Left lung (tissue), 10 donors: Measurements from ENCODE around the gene RABGAP1L. TPM values are rescaled to one million over a fixed set of nuclear protein-coding genes. Genes with fewer than 3 reads are reported as not detected.
"Not testable (repeated sequence)": the region's sequence is repeated elsewhere in the genome, so short reads cannot be mapped to it uniquely, and the experiment has no call there.

Experiments
- ATAC-seq: fragments of 200-7000 bp; cut with Tn5 transposase; one replicate; pipeline ENCODE4 v1.9.1; 2020; ENCODE audit warnings: moderate library complexity
- DNase-seq, 4 donors: peaks; one replicate each; pipeline ENCODE4 v3.0.0-alpha.2; 2013 to 2020
- H3K27ac ChIP-seq, 2 donors: fragments of 200-600 bp; sonication (generic) in 1 of 2; one replicate each; pipeline versions ENCODE4 v1.5.0 to v1.8.0; 2020 to 2021
- H3K27me3 ChIP-seq, 2 donors: fragments of 200-600 bp; sonication (generic) in 1 of 2; one replicate each; pipeline versions ENCODE4 v1.5.0 to v1.8.0; 2020 to 2021
- H3K36me3 ChIP-seq, 2 donors: fragments of 200-600 bp; sonication (generic) in 1 of 2; one replicate each; pipeline versions ENCODE4 v1.5.0 to v1.8.0; 2020 to 2021
- H3K4me1 ChIP-seq, 2 donors: fragments of 200-600 bp; one replicate each; pipeline ENCODE4 v1.8.0; 2021
- H3K4me3 ChIP-seq, 2 donors: fragments of 200-600 bp; sonication (generic) in 1 of 2; one replicate each; pipeline versions ENCODE4 v1.5.0 to v1.8.0; 2020 to 2021; ENCODE audit warnings: mild to moderate bottlenecking in 1 of 2
- H3K9me3 ChIP-seq, 2 donors: fragments of 200-600 bp; sonication (generic) in 1 of 2; one replicate each; pipeline versions ENCODE4 v1.5.0 to v1.8.0; 2020 to 2021
- intact Hi-C, 2 donors: fragments of 100-400 bp; cut with DNase I; formaldehyde crosslinking; loops; one replicate each; pipeline versions ENCODE4 v1.11.2 to v1.14.2; 2022
- polyA plus RNA-seq, 6 donors: library from polyadenylated mRNA; unstranded; fragments of 120-200 nt; gene quantifications; one replicate each; pipeline ENCODE4 v1.2.1, GENCODE V29; 2013; ENCODE audit not compliant: insufficient read length in 6 of 6
- total RNA-seq, 2 donors: library from RNA; stranded (reverse); fragmentation: NEBNext Ultra II Directional; extraction: Animal tissue kit (Norgen Biotek cat#: 25700); gene quantifications; one replicate each; pipeline ENCODE4 v1.2.1, GENCODE V29; 2021
- TF ChIP-seq, protein P1 (sequence below), 2 donors: fragments of 200-600 bp; sonication (generic) in 1 of 2; IDR thresholded peaks; one replicate each; pipeline versions ENCODE4 v1.5.0 to v1.8.0; 2021; ENCODE audit warnings: antibody characterized with exemption in 2 of 2
- donor health status: DM: no; HTN: yes; CAD: no.
- donor health status: DM: no; HTN: no; CAD: no.

Gene RABGAP1L
- total and polyA plus RNA-seq, 8 donors: 40.3 to 67.3 (median 51.4) TPM

DNA sequence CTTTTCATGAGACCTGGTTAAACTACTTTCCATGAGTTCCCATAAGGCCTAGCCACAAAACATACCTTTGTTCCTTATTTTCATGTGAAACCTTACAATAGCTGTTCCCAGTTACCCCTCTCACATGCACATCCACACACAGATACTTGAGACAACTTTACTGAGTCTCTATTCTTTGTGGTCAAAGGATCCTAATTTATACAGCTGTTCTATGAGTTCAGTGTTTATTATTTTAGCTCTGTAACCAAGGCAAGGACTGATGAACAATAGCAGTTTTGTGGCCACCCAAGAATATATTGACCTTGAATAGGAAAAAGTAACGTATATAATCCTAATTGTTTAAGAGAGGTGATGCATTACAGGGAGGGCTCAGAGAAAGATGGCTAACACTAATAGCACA, 679.9 kb downstream of the RABGAP1L start:
- Histone ChIP-seq H3K27ac (no peak overlapping the region), H3K27me3 (no peaks in the 10 kb centered on the region), H3K4me1 (no peaks in the 10 kb centered on the region), H3K9me3 (no peaks in the 10 kb centered on the region), H3K36me3 (no peaks in the 10 kb centered on the region), H3K4me3 (no peak overlapping the region)
- intact Hi-C loops: no loop called here
- TF ChIP-seq, protein P1, sequence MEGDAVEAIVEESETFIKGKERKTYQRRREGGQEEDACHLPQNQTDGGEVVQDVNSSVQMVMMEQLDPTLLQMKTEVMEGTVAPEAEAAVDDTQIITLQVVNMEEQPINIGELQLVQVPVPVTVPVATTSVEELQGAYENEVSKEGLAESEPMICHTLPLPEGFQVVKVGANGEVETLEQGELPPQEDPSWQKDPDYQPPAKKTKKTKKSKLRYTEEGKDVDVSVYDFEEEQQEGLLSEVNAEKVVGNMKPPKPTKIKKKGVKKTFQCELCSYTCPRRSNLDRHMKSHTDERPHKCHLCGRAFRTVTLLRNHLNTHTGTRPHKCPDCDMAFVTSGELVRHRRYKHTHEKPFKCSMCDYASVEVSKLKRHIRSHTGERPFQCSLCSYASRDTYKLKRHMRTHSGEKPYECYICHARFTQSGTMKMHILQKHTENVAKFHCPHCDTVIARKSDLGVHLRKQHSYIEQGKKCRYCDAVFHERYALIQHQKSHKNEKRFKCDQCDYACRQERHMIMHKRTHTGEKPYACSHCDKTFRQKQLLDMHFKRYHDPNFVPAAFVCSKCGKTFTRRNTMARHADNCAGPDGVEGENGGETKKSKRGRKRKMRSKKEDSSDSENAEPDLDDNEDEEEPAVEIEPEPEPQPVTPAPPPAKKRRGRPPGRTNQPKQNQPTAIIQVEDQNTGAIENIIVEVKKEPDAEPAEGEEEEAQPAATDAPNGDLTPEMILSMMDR (IDR thresholded peaks at IDR 0.05): no peak
- ATAC-seq (no peak), DNase-seq (no peak)

DNA sequence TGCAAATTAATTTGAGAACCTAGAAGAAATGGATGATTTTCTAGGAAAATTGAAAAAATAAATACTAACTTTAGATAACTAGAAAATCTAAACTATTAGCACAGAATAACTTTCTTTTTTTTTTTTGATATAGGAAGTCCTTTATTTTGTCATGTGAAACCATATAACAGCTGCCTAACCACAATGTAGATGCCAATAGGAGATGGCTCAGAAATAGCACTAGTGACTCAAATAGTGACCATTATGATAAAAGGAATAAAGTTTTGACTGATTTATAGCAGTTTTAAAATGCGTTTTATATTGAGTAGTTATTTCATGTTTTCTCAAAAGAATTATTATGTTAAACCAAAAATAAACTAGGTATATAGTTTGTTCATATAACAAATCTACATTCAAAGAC, 682.4 kb downstream of the RABGAP1L start:
- ATAC-seq (no peak), DNase-seq (no peak)
- Histone ChIP-seq H3K36me3 (no peaks in the 10 kb centered on the region), H3K4me1 (no peaks in the 10 kb centered on the region), H3K4me3 (no peak overlapping the region), H3K27me3 (no peaks in the 10 kb centered on the region), H3K9me3 (no peaks in the 10 kb centered on the region), H3K27ac (no peak overlapping the region)
- intact Hi-C loops: no loop called here
- TF ChIP-seq, protein P1 (IDR thresholded peaks at IDR 0.05): no peak

DNA sequence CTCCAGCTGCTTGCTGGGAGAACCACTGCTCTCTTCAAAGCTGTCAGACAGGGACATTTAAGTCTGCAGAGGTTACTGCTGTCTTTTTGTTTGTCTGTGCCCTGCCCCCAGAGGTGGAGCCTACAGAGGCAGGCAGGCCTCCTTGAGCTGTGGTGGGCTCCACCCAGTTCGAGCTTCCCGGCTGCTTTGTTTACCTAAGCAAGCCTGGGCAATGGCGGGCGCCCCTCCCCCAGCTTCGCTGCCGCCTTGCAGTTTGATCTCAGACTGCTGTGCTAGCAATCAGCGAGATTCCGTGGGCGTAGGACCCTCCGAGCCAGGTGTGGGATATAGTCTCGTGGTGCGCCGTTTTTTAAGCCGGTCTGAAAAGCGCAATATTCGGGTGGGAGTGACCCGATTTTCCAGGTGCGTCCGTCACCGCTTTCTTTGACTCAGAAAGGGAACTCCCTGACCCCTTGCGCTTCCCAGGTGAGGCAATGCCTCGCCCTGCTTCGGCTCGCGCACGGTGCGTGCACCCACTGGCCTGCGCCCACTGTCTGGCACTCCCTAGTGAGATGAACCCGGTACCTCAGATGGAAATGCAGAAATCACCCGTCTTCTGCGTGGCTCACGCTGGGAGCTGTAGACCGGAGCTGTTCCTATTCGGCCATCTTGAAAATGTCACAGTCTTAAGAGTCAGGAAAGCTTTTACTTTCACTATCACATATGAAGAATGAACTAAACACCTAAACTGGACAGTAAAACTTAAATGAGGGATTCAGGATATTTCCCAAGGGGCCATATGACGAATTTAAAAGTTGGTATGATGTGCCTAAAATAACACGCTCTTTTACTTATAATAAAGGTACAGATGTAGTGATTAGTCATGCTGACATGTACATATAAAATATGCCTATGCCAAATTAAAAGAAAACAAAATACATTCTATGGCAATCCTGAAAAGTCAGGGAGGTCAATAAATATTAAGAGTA, 689.6 kb downstream of the RABGAP1L start:
- H3K9me3 ChIP-seq, intact Hi-C loops, H3K4me3 ChIP-seq, ATAC-seq, H3K27ac ChIP-seq, DNase-seq, H3K4me1 ChIP-seq, H3K27me3 ChIP-seq, H3K36me3 ChIP-seq: not testable (repeated sequence)

DNA sequence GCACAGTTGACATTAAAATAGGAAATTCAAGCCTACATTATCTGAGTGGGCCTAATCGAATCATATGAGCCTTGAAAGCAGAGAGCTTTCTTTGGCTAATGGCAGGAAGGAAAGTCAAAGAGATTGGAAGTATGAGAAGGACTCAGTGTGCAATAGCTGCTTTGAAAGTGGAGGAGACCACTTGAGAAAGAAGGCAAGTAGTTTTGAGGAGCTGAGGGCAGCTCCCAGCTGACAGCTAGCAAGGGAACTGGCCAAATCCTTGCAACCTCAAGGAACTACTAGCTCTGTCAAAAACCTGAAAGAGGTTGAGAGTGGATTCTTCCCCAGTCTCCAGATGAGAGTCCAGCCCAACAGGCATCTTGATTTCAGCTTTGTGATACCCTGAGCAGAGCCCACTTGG, 691.4 kb downstream of the RABGAP1L start:
- Histone ChIP-seq H3K27ac (no peak overlapping the region), H3K27me3 (no peaks in the 10 kb centered on the region), H3K9me3 (no peaks in the 10 kb centered on the region), H3K4me1 (no peaks in the 10 kb centered on the region), H3K4me3 (no peak overlapping the region), H3K36me3 (no peaks in the 10 kb centered on the region)
- TF ChIP-seq, protein P1 (IDR thresholded peaks at IDR 0.05): no peak
- intact Hi-C loops: no loop called here
- ATAC-seq (peak; percentile 84), DNase-seq (no peak)

DNA sequence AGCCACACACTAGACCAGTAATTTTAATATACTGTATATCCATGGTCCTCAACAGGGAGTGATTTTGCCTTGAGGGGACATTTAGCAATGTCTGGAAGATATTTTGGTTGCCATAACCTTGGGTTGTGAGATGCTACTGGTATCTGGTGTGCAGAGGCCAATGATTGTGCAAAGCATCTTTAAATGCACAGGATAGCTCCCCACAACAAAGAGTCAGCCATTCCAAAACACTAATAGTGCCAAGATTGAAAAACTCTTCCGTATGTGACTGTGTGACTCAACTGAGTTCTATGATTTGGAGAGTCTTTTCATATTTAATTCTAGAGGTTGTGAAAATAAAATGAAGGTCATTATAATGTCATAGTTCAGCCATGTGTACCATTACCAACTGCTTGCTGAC, 699.0 kb downstream of the RABGAP1L start:
- TF ChIP-seq, protein P1 (IDR thresholded peaks at IDR 0.05): no peak
- Histone ChIP-seq H3K36me3 (no peaks in the 10 kb centered on the region), H3K27me3 (no peaks in the 10 kb centered on the region), H3K9me3 (no peaks in the 10 kb centered on the region), H3K4me3 (no peak overlapping the region), H3K27ac (no peak overlapping the region), H3K4me1 (no peaks in the 10 kb centered on the region)
- ATAC-seq (no peak), DNase-seq (no peak)
- intact Hi-C loops: no loop called here
